HG02759 (cell line): Measurements from ENCODE around the gene GNG7.
A peak's percentile ranks its signal among the peaks of the same experiment; 100 is the strongest.
"Not testable (repeated sequence)": the region's sequence is repeated elsewhere in the genome, so short reads cannot be mapped to it uniquely, and the experiment has no call there.

Experiments
- ATAC-seq: cut with Tn5 transposase; IDR thresholded peaks from one replicate; pipeline ENCODE4 v1.9.1; 2021; ENCODE audit warnings: mild to moderate bottlenecking, moderate library complexity; ENCODE audit not compliant: unreplicated experiment

Gene GNG7

GRCh38 chr19:2579678-2580280 is 122.7 kb downstream of the GNG7 start:
- no peak for ATAC-seq

- no peak for ATAC-seq
Observed at GRCh38 chr19:2578901-2579677, 123.4 kb downstream of the GNG7 start.

- ATAC-seq: no peak
Observed at GRCh38 chr19:2578391-2578890, 124.1 kb downstream of the GNG7 start.

GRCh38 chr19:2577722-2578335 is 124.7 kb downstream of the GNG7 start:
- ATAC-seq: no peak

GRCh38 chr19:2575734-2576481 is 126.6 kb downstream of the GNG7 start:
- ATAC-seq: no peak

GRCh38 chr19:2574971-2575630 is 127.4 kb downstream of the GNG7 start:
- ATAC-seq: no peak

- no peak for ATAC-seq
Observed at GRCh38 chr19:2574478-2574931, 128.0 kb downstream of the GNG7 start.

- no peak for ATAC-seq
Observed at GRCh38 chr19:2573916-2574315, 128.6 kb downstream of the GNG7 start.

GRCh38 chr19:2572152-2572551 is 130.3 kb downstream of the GNG7 start:
- not testable (repeated sequence) for ATAC-seq

- no peak for ATAC-seq
Observed at GRCh38 chr19:2569596-2570465, 132.7 kb downstream of the GNG7 start.

- ATAC-seq: no peak
Observed at GRCh38 chr19:2567996-2568395, 134.5 kb downstream of the GNG7 start.

GRCh38 chr19:2567580-2567979 is 134.9 kb downstream of the GNG7 start:
- ATAC-seq: no peak

GRCh38 chr19:2563546-2563945 is 138.9 kb downstream of the GNG7 start:
- ATAC-seq: not testable (repeated sequence)

GRCh38 chr19:2561895-2562294 is 140.6 kb downstream of the GNG7 start:
- ATAC-seq: peak; percentile 80

- no peak for ATAC-seq
Observed at GRCh38 chr19:2561221-2561620, 141.3 kb downstream of the GNG7 start.

- ATAC-seq: no peak
Observed at GRCh38 chr19:2560369-2560768, 142.1 kb downstream of the GNG7 start.

- ATAC-seq: no peak
Observed at GRCh38 chr19:2558543-2558942, 144.0 kb downstream of the GNG7 start.

GRCh38 chr19:2558131-2558530 is 144.4 kb downstream of the GNG7 start:
- ATAC-seq: not testable (repeated sequence)

GRCh38 chr19:2557093-2557440 is 145.4 kb downstream of the GNG7 start:
- no peak for ATAC-seq
